Measurements from ENCODE around the gene TXNRD1. TPM values are rescaled to one million over a fixed set of nuclear protein-coding genes. Genes with fewer than 3 reads are reported as not detected.

The TXNRD1 gene
- total RNA-seq, 2 donors from 2014 or later = 110 to 129 TPM

DNA sequence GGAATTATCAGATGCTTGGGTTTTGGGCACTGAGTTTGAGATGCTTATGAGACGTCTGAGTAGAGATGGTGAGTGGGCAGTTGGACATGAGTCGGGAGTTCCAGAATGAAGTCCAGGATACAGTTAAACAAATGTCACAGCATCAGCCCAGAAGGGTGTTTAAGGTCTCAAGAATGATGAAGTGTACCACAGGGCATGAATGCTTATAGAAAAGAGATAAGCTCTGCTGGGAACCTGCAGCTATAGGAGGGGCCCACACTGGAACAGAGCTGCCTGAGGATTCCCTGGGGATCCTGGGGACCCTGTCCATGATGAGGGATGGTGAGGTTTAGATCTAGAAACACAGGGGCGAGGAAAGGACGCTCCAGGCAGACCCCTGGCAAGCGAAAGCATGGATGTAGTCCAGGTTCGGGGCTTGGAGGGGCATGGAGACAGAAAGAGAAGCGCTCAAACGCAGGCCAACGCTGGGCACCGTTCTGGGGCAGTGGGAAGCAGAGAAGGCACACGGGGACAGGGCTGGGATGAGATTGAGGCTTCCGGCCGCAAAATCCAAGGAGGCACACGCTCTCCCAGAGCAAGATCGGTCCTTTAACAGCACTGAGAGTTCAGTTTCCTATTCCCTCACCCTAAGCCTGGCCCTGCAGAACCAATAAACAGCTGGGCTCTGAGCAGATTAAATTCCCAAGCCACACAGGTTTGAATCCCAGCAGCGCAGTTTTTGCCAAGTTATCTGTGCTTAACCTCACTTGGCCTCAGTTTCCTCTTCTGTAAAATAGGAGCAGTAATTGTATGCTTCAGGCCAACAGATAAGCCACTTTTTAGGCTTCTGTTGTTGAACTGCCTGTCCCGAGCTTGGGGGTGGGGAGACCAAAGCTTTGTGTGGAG, 140.9 kb downstream of the TXNRD1 start:
- Histone ChIP-seq H3K4me1 (no peaks in the 10 kb centered on the region), H3K4me3 (no peak overlapping the region), H3K27ac (no peak overlapping the region), H3K9me3 (no peaks in the 10 kb centered on the region), H3K27me3 (no peaks in the 10 kb centered on the region), H3K9ac (ENCODE audit: low read depth in 2 of 2, low read length in 2 of 2) (no peak overlapping the region), H3K36me3 (no peaks in the 10 kb centered on the region)
- no peak for DNase-seq
- intact Hi-C loops (cut with DNase I) = loop anchor here (5.0 to 10.0 kb wide), 3 partner anchors 52 to 154 kb away; partner anchors contain the start of genes EID3 and TXNRD1
- TF ChIP-seq CTCF (IDR thresholded peaks at IDR 0.05) = no peak

GRCh38 chr12:104357421-104357952, 141.9 kb downstream of the TXNRD1 start:
- Histone ChIP-seq H3K4me3 (no peak overlapping the region), H3K27ac (no peak overlapping the region), H3K27me3 (no peaks in the 10 kb centered on the region), H3K9ac (ENCODE audit: low read depth in 2 of 2, low read length in 2 of 2) (no peak overlapping the region), H3K4me1 (no peaks in the 10 kb centered on the region), H3K9me3 (no peaks in the 10 kb centered on the region), H3K36me3 (no peaks in the 10 kb centered on the region)
- no peak for DNase-seq
- intact Hi-C loops (cut with DNase I) = loop anchor here (5.0 to 10.0 kb wide), 3 partner anchors 53 to 155 kb away; partner anchors contain the start of genes EID3 and TXNRD1
- TF ChIP-seq CTCF (IDR thresholded peaks at IDR 0.05) = no peak

DNA sequence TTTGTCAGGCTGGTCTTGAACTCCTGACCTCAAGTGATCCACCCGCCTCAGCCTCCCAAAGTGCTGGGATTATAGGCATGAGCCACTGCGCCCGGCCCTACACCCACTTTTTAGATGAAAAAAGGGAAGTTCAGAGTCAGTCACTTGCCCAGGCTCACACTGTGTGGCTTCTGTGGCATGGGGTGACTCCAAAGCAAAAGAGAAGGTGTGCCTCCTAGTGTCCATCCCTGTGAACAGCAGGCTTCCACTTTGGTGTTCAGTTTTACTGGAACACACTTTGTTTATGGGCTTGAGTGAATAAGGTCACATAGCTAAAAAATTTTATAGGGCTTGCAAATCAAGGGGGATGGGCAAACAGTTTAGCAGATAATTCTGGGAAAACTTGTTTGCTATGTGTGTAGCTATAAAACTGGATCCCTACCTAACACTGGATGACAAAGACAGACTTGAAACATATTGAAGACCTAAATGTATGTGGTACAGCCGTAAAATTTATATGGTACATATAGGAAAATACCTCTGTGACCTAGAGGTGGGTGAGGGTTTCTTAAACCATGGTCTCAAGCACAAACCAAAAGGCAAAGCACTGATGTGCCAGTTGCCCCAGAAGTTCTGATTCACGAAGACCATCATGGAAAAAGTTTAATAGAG, 142.9 kb downstream of the TXNRD1 start:
- peak; percentile 85 for TF ChIP-seq CTCF (IDR thresholded peaks at IDR 0.05)
- Histone ChIP-seq H3K27ac (no peak overlapping the region), H3K27me3 (no peaks in the 10 kb centered on the region), H3K4me3 (no peak overlapping the region), H3K36me3 (no peaks in the 10 kb centered on the region), H3K9ac (ENCODE audit: low read depth in 2 of 2, low read length in 2 of 2) (no peak overlapping the region), H3K4me1 (no peaks in the 10 kb centered on the region), H3K9me3 (no peaks in the 10 kb centered on the region)
- peak; percentile 73 for DNase-seq
- intact Hi-C loops (cut with DNase I) = loop anchor here (5.0 to 10.0 kb wide), 3 partner anchors 54 to 156 kb away; partner anchors contain the start of genes EID3 and TXNRD1

- Histone ChIP-seq H3K9me3 (no peaks in the 10 kb centered on the region), H3K4me1 (no peaks in the 10 kb centered on the region), H3K9ac (ENCODE audit: low read depth in 2 of 2, low read length in 2 of 2) (no peak overlapping the region), H3K27ac (no peak overlapping the region), H3K36me3 (no peaks in the 10 kb centered on the region), H3K27me3 (no peaks in the 10 kb centered on the region), H3K4me3 (no peak overlapping the region)
- intact Hi-C loops (cut with DNase I) = loop anchor here (5.0 to 10.0 kb wide), 3 partner anchors 54 to 157 kb away; partner anchors contain the start of genes EID3 and TXNRD1
- no peak for DNase-seq
- TF ChIP-seq CTCF (IDR thresholded peaks at IDR 0.05) = no peak
Measured at GRCh38 chr12:104359216-104359615, 143.6 kb downstream of the TXNRD1 start.

DNA sequence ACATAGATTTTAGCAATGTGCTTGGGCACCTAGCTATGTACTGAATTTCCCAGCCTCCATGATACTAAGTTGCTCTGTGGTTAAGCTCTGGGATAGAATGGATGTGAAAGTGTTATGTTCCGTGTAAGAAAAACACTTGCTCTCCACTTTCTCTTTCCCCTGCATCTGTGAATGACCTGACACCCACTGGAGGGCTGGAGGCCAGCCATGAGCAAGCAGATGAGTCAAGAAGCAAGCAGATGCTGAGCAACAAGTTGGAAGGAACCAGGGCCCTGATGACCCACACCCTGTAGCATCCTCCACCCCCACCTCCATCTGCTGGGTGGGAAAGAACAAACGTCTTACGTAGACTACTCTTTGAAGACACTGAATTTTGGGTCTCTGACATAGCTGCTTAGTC, 144.6 kb downstream of the TXNRD1 start:
- intact Hi-C loops (cut with DNase I) = no loop called here
- H3K27me3 ChIP-seq = no peaks in the 10 kb centered on the region
- H3K27ac ChIP-seq = no peak overlapping the region
- no peak overlapping the region for H3K9ac ChIP-seq (ENCODE audit: low read depth in 2 of 2, low read length in 2 of 2)
- no peaks in the 10 kb centered on the region for H3K36me3 ChIP-seq
- TF ChIP-seq CTCF (IDR thresholded peaks at IDR 0.05) = no peak
- no peaks in the 10 kb centered on the region for H3K4me1 ChIP-seq
- H3K4me3 ChIP-seq = no peak overlapping the region
- no peaks in the 10 kb centered on the region for H3K9me3 ChIP-seq
- no peak for DNase-seq
